Suprapubic skin (tissue), 4 donors: ENCODE measurements around the gene NAXD.

Experiments
- EP300 ChIP-seq: sonication (generic); formaldehyde crosslinking; IDR thresholded peaks from one replicate; pipeline ENCODE4 v1.6.1; 2017; ENCODE audit warnings: antibody characterized with exemption
- POLR2A ChIP-seq, 2 donors: fragments of 450-650 bp; IDR thresholded peaks; one replicate each; pipeline ENCODE4 v1.6.1; 2017; ENCODE audit warnings: antibody characterized with exemption in 2 of 2, mild to moderate bottlenecking in 2 of 2, moderate library complexity in 2 of 2
- POLR2AphosphoS5 ChIP-seq, 3 donors: sonication (generic); formaldehyde crosslinking; IDR thresholded peaks; one replicate each; pipeline ENCODE4 v1.6.1; 2017; ENCODE audit warnings: antibody characterized with exemption in 3 of 3
- TF ChIP-seq, protein P1 (sequence below), 2 donors: fragments of 200-600 bp in 1 of 2; fragments of 450-650 bp in 1 of 2; sonication (generic) in 1 of 2; IDR thresholded peaks; one replicate each; pipeline ENCODE4 v1.5.1; 2016 to 2019; ENCODE audit warnings: antibody characterized with exemption in 2 of 2, mild to moderate bottlenecking in 1 of 2, moderate library complexity in 1 of 2

DNA sequence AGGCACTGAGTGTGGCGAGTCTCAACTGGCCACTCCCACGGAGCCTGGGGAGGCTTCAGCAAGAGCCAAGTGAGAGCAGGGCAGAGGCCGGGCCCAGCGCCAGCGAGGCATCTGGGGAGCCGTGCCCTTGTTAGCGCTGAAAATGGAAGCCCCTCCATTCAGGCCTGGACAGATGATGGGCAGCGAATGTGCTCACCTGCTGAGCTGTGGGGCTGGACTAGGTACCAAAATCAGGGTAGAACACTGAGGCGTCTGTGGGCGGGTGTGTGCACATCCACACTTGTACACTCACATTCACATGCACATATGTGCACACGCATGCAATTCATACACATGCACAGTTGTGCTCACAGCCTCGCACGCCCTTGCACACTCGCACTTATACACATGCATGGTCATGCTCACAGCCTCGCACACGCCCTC, 20.7 kb downstream of the NAXD start:
- TF ChIP-seq, protein P1, sequence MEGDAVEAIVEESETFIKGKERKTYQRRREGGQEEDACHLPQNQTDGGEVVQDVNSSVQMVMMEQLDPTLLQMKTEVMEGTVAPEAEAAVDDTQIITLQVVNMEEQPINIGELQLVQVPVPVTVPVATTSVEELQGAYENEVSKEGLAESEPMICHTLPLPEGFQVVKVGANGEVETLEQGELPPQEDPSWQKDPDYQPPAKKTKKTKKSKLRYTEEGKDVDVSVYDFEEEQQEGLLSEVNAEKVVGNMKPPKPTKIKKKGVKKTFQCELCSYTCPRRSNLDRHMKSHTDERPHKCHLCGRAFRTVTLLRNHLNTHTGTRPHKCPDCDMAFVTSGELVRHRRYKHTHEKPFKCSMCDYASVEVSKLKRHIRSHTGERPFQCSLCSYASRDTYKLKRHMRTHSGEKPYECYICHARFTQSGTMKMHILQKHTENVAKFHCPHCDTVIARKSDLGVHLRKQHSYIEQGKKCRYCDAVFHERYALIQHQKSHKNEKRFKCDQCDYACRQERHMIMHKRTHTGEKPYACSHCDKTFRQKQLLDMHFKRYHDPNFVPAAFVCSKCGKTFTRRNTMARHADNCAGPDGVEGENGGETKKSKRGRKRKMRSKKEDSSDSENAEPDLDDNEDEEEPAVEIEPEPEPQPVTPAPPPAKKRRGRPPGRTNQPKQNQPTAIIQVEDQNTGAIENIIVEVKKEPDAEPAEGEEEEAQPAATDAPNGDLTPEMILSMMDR (IDR thresholded peaks at IDR 0.05): no peak
- TF ChIP-seq EP300 (no peak), POLR2A (IDR thresholded peaks at IDR 0.05) (no peak), POLR2AphosphoS5 (IDR thresholded peaks at IDR 0.05) (no peak)
